Measurements from ENCODE around the gene NAGA.

- TF ChIP-seq CTCF (IDR thresholded peaks at IDR 0.05) (no peak), POLR2A (IDR thresholded peaks at IDR 0.05; ENCODE audit: low read depth) (no peak), EP300 (IDR thresholded peaks at IDR 0.05) (no peak), POLR2AphosphoS5 (IDR thresholded peaks at IDR 0.05) (no peak)
Measured at GRCh38 chr22:42116848-42117424, 46.3 kb upstream of the NAGA start.

All from esophagus muscularis mucosa (tissue), 4 donors.